K562 (cell line): ENCODE data around the gene GATC. TPM values are rescaled to one million over a fixed set of nuclear protein-coding genes. Genes with fewer than 3 reads are reported as not detected.

ENCODE experiments used
- EZH2 ChIP-seq: IDR thresholded peaks from 2 replicates; pipeline ENCODE4 v1.6.1; 2012; ENCODE audit warnings: low read depth, mild to moderate bottlenecking, inconsistent platforms, low read length, borderline replicate concordance
- HDAC1 ChIP-seq, 2 experiments: fragments of 450-650 bp; IDR thresholded peaks; 2 replicates each; pipeline ENCODE4 v1.6.1; 2016 to 2017; ENCODE audit warnings: inconsistent platforms in 1 of 2, mild to moderate bottlenecking in 1 of 2, moderate library complexity in 1 of 2
- KDM4B ChIP-seq, 2 experiments: fragments of 450-650 bp in 1 of 2; sonication (generic) in 1 of 2; IDR thresholded peaks; 2 replicates each; pipeline ENCODE4 v1.6.1; 2016 to 2017; ENCODE audit warnings: borderline replicate concordance in 2 of 2, antibody characterized with exemption in 1 of 2, low read depth in 1 of 2, mild to moderate bottlenecking in 1 of 2
- KLF16 ChIP-seq: IDR thresholded peaks from 2 replicates; pipeline ENCODE4 v1.6.1; 2016; ENCODE audit warnings: antibody characterized with exemption
- LEF1 ChIP-seq: fragments of 450-650 bp; IDR thresholded peaks from 2 replicates; pipeline ENCODE4 v1.6.1; 2016; ENCODE audit warnings: mild to moderate bottlenecking
- MEF2A ChIP-seq: IDR thresholded peaks from 2 replicates; pipeline ENCODE4 v1.6.1; 2011; ENCODE audit warnings: low read depth, mild to moderate bottlenecking, low read length, moderate library complexity; ENCODE audit not compliant: control insufficient read depth
- NONO ChIP-seq, 2 experiments: fragments of 200-400 bp in 1 of 2; fragments of 450-650 bp in 1 of 2; formaldehyde crosslinking in 1 of 2; IDR thresholded peaks; 2 replicates each; pipeline ENCODE4 v1.6.1; 2017; ENCODE audit warnings: low read depth in 2 of 2, mild to moderate bottlenecking in 2 of 2, moderate library complexity in 2 of 2, low read length in 1 of 2
- NR1H2 ChIP-seq: sonication (generic); formaldehyde crosslinking; IDR thresholded peaks from 2 replicates; pipeline ENCODE4 v1.4.0; 2020; ENCODE audit warnings: mild to moderate bottlenecking, missing genetic modification reagents
- NR4A1 ChIP-seq, 2 experiments: fragments of 250-450 bp in 1 of 2; fragments of 450-650 bp in 1 of 2; sonication (Bioruptor Pico) in 1 of 2; IDR thresholded peaks; 2 replicates each; pipeline versions ENCODE4 v1.4.0 to v1.6.1; 2016 to 2020; ENCODE audit warnings: mild to moderate bottlenecking in 2 of 2, missing compliant biosample characterization in 1 of 2, missing genetic modification characterization in 1 of 2, moderate library complexity in 1 of 2
- POLR3G ChIP-seq: IDR thresholded peaks from 2 replicates; pipeline ENCODE4 v1.6.1; 2011; ENCODE audit not compliant: insufficient read length, insufficient replicate concordance; ENCODE audit errors: extremely low read depth
- RHOXF2B ChIP-seq: fragments of 250-450 bp; sonication (Bioruptor Pico); conservative IDR thresholded peaks from 2 replicates; pipeline ENCODE4 v1.5.1; 2021
- RNF2 ChIP-seq: sonication (generic); IDR thresholded peaks from 2 replicates; pipeline ENCODE4 v1.6.1; 2016
- SIN3B ChIP-seq: fragments of 450-650 bp; IDR thresholded peaks from 2 replicates; pipeline ENCODE4 v1.6.1; 2017; ENCODE audit warnings: low read depth, mild to moderate bottlenecking, moderate library complexity
- SMARCA4 ChIP-seq: fragments of 450-650 bp; IDR thresholded peaks from 2 replicates; pipeline ENCODE4 v1.6.1; 2016
- TAF7 ChIP-seq: fragments of 450-650 bp; IDR thresholded peaks from 2 replicates; pipeline ENCODE4 v1.6.1; 2016; ENCODE audit warnings: missing genetic modification characterization, missing compliant biosample characterization
- polyA plus RNA-seq, 8 experiments: library from polyadenylated mRNA; depleted of rRNA in 4 of 8; stranded (reverse) in 5 of 8; unstranded in 3 of 8; fragments of >200 nt; fragmentation: Nextera tagmentation in 2 of 8; fragmentation: Illumina TruSeq in 1 of 8; extraction: Ambion mirVana in 2 of 8; extraction: Trizol in 1 of 8; gene quantifications; 2 replicates each; pipeline versions ENCODE4 v1.2.1 to v1.2.3, GENCODE V29; 2011 to 2014; ENCODE audit warnings: inconsistent platforms in 1 of 8, missing spikeins in 1 of 8
- total RNA-seq, 7 experiments: library from RNA; depleted of rRNA in 6 of 7; stranded (reverse); fragments of >200 nt in 6 of 7; fragmentation: Illumina TruSeq in 2 of 7; extraction: Trizol in 2 of 7; gene quantifications; 2 replicates each; pipeline versions ENCODE4 v1.2.1 to v1.2.3, GENCODE V29; 2011 to 2021; ENCODE audit warnings: low replicate concordance in 1 of 7
- TF ChIP-seq, protein P1 (sequence below): fragments of 250-450 bp; sonication (Bioruptor Pico); IDR thresholded peaks from 2 replicates; pipeline ENCODE4 v1.5.0; 2020; ENCODE audit warnings: mild to moderate bottlenecking, borderline replicate concordance
- TF ChIP-seq, protein P2 (sequence below): fragments of 450-650 bp; IDR thresholded peaks from 2 replicates; pipeline ENCODE4 v1.6.1; 2016; ENCODE audit warnings: low read depth

GATC gene
- total and polyA plus RNA-seq, 9 of the 15 experiments (the other 6 are each of a cell fraction or from before 2014, with no cell fraction given) = 5.8 to 52.6 (median 28.2) TPM

DNA sequence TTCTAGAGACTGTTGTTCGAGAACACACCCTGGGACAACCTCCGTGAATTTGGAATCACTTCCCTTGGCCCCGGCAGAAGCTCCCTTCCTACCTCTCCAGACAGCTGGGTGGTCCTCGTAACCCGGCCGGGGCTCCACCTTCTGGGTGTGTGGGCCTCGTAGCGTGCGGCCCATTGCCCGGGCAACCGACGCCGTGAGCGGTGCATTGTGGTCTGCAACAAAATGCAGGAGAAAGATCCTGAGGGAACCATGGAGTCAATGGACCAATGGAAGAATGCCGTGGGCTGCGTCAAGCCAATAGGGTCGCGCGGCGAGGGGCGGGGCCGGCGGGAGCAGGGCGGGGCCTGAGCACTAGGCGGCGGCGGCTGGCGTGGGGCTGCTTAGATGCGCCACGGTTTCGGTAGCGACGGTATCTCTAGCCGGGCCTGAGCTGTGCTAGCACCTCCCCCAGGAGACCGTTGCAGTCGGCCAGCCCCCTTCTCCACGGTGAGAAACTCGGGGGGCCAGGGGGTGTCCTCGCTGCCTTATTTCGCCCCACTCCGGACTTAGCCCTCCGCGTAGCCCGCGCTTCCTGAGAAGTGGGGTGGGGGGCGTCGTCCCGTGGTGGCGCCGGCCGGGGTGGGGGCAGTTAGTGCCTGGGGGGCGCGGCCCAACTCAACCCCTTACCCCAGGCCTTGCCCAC is 49.6 kb downstream of the GATC start, which contains the start of gene DYNLL1 (continued):
- TF ChIP-seq NONO (IDR thresholded peaks at IDR 0.05; ENCODE audit: low read depth in 2 of 2, low read length in 1 of 2) (peak in 1 of 2 experiments; percentile 61; a peak in 1 of 4 replicates), TAF7 (peak; percentile 81), RHOXF2B (no peak), EZH2 (no peak), NR4A1 (CRISPR knock-in tag; IDR thresholded peaks at IDR 0.05) (no peak), NR4A1 (tag; IDR thresholded peaks at IDR 0.05) (no peak), KLF16 (no peak), SMARCA4 (no peak), MEF2A (no peak), NR1H2 (CRISPR knock-in tag) (no peak; the same call in 1 of the 2 replicates), POLR3G (no peak), RNF2 (0 out of 2 replicates have a peak, but pooled peaks have one; percentile 63), HDAC1 (IDR thresholded peaks at IDR 0.05) (peak; percentile 34 to 99; a peak in 2 of 4 replicates), KDM4B (IDR thresholded peaks at IDR 0.05; ENCODE audit: borderline replicate concordance in 2 of 2, low read depth in 1 of 2) (0 out of 4 replicates have a peak, but pooled peaks of 1 of the 2 experiments have one; percentile 43), LEF1 (no peak; the same call in 1 of the 2 replicates), SIN3B (no peak; the same call in 1 of the 2 replicates)
- TF ChIP-seq, protein P1, sequence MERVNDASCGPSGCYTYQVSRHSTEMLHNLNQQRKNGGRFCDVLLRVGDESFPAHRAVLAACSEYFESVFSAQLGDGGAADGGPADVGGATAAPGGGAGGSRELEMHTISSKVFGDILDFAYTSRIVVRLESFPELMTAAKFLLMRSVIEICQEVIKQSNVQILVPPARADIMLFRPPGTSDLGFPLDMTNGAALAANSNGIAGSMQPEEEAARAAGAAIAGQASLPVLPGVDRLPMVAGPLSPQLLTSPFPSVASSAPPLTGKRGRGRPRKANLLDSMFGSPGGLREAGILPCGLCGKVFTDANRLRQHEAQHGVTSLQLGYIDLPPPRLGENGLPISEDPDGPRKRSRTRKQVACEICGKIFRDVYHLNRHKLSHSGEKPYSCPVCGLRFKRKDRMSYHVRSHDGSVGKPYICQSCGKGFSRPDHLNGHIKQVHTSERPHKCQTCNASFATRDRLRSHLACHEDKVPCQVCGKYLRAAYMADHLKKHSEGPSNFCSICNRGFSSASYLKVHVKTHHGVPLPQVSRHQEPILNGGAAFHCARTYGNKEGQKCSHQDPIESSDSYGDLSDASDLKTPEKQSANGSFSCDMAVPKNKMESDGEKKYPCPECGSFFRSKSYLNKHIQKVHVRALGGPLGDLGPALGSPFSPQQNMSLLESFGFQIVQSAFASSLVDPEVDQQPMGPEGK = 0 out of 2 replicates have a peak, but pooled peaks have one; percentile 33
- TF ChIP-seq, protein P2, sequence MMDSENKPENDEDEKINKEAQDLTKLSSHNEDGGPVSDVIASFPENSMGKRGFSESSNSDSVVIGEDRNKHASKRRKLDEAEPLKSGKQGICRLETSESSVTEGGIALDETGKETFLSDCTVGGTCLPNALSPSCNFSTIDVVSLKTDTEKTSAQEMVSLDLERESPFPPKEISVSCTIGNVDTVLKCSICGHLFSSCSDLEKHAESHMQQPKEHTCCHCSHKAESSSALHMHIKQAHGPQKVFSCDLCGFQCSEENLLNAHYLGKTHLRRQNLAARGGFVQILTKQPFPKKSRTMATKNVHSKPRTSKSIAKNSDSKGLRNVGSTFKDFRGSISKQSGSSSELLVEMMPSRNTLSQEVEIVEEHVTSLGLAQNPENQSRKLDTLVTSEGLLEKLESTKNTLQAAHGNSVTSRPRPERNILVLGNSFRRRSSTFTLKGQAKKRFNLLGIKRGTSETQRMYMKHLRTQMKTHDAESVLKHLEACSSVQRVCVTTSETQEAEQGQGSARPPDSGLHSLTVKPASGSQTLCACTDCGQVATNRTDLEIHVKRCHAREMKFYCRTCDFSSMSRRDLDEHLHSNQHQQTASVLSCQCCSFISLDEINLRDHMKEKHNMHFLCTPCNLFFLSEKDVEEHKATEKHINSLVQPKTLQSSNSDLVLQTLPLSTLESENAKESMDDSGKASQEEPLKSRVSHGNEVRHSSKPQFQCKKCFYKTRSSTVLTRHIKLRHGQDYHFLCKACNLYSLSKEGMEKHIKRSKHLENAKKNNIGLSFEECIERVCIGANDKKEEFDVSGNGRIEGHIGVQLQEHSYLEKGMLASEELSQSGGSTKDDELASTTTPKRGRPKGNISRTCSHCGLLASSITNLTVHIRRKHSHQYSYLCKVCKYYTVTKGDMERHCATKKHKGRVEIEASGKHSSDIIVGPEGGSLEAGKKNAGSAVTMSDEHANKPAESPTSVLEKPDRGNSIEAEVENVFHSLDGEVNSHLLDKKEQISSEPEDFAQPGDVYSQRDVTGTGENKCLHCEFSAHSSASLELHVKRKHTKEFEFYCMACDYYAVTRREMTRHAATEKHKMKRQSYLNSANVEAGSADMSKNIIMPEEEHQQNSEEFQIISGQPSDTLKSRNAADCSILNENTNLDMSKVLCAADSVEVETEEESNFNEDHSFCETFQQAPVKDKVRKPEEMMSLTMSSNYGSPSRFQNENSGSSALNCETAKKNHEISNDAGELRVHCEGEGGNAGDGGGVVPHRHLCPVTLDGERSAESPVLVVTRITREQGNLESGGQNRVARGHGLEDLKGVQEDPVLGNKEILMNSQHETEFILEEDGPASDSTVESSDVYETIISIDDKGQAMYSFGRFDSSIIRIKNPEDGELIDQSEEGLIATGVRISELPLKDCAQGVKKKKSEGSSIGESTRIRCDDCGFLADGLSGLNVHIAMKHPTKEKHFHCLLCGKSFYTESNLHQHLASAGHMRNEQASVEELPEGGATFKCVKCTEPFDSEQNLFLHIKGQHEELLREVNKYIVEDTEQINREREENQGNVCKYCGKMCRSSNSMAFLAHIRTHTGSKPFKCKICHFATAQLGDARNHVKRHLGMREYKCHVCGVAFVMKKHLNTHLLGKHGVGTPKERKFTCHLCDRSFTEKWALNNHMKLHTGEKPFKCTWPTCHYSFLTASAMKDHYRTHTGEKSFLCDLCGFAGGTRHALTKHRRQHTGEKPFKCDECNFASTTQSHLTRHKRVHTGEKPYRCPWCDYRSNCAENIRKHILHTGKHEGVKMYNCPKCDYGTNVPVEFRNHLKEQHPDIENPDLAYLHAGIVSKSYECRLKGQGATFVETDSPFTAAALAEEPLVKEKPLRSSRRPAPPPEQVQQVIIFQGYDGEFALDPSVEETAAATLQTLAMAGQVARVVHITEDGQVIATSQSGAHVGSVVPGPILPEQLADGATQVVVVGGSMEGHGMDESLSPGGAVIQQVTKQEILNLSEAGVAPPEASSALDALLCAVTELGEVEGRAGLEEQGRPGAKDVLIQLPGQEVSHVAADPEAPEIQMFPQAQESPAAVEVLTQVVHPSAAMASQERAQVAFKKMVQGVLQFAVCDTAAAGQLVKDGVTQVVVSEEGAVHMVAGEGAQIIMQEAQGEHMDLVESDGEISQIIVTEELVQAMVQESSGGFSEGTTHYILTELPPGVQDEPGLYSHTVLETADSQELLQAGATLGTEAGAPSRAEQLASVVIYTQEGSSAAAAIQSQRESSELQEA = no peak
